ENCODE data around the gene TSPAN7. TPM values are rescaled to one million over a fixed set of nuclear protein-coding genes. Genes with fewer than 3 reads are reported as not detected.

Gene TSPAN7
- total RNA-seq, 1 donor from 2014 or later = 2.0 TPM

GRCh38 chrX:38626296-38626695 lies 65.0 kb downstream of the TSPAN7 start:
- no peak for DNase-seq (ENCODE audit: low read depth)
- H3K27me3 ChIP-seq (ENCODE audit: control insufficient read depth, insufficient read depth, low read length) = no peaks in the 10 kb centered on the region
- H3K36me3 ChIP-seq (ENCODE audit: control insufficient read depth, insufficient read depth, low read length) = no peaks in the 10 kb centered on the region
- H3K4me3 ChIP-seq (ENCODE audit: low read depth, low read length) = no peak overlapping the region
- TF ChIP-seq, protein P1, sequence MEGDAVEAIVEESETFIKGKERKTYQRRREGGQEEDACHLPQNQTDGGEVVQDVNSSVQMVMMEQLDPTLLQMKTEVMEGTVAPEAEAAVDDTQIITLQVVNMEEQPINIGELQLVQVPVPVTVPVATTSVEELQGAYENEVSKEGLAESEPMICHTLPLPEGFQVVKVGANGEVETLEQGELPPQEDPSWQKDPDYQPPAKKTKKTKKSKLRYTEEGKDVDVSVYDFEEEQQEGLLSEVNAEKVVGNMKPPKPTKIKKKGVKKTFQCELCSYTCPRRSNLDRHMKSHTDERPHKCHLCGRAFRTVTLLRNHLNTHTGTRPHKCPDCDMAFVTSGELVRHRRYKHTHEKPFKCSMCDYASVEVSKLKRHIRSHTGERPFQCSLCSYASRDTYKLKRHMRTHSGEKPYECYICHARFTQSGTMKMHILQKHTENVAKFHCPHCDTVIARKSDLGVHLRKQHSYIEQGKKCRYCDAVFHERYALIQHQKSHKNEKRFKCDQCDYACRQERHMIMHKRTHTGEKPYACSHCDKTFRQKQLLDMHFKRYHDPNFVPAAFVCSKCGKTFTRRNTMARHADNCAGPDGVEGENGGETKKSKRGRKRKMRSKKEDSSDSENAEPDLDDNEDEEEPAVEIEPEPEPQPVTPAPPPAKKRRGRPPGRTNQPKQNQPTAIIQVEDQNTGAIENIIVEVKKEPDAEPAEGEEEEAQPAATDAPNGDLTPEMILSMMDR (IDR thresholded peaks at IDR 0.05; ENCODE audit: insufficient read depth, low read length, poor library complexity, severe bottlenecking) = no peak

GRCh38 chrX:38627683-38628082 lies 66.3 kb downstream of the TSPAN7 start:
- TF ChIP-seq, protein P1 (IDR thresholded peaks at IDR 0.05; ENCODE audit: insufficient read depth, low read length, poor library complexity, severe bottlenecking) = peak; percentile 36
- Histone ChIP-seq H3K36me3 (ENCODE audit: control insufficient read depth, insufficient read depth, low read length) (no peaks in the 10 kb centered on the region), H3K27me3 (ENCODE audit: control insufficient read depth, insufficient read depth, low read length) (no peaks in the 10 kb centered on the region), H3K4me3 (ENCODE audit: low read depth, low read length) (no peak overlapping the region)
- no peak for DNase-seq (ENCODE audit: low read depth)

- H3K27me3 ChIP-seq (ENCODE audit: control insufficient read depth, insufficient read depth, low read length) = no peaks in the 10 kb centered on the region
- DNase-seq (ENCODE audit: low read depth) = no peak
- TF ChIP-seq, protein P1 (IDR thresholded peaks at IDR 0.05; ENCODE audit: insufficient read depth, low read length, poor library complexity, severe bottlenecking) = no peak
These were observed 67.2 kb downstream of the TSPAN7 start for GRCh38 chrX:38628587-38628986.

DNA sequence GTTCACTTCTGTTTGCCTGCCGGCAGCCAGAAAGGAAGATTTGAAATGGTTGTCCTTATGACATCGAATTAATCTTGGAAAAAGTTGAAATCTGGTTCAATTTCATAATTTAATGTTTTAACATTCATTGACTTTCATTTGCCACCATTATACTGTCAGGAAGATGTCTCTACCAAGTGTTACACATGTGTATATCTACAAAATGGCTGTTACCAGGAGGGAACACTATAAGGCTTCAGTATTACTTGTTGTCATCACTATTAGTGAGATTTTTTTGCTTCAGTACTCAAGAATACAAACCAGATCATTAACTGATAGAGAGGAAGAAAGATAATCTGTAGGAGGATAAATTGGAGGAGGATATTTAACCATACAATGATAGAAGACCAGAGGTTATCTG lies 71.2 kb downstream of the TSPAN7 start:
- TF ChIP-seq, protein P1 (IDR thresholded peaks at IDR 0.05; ENCODE audit: insufficient read depth, low read length, poor library complexity, severe bottlenecking) = no peak
- no peaks in the 10 kb centered on the region for H3K36me3 ChIP-seq (ENCODE audit: control insufficient read depth, insufficient read depth, low read length)
- no peak overlapping the region for H3K4me3 ChIP-seq (ENCODE audit: low read depth, low read length)
- no peak for DNase-seq (ENCODE audit: low read depth)
- no peaks in the 10 kb centered on the region for H3K27me3 ChIP-seq (ENCODE audit: control insufficient read depth, insufficient read depth, low read length)

More at GRCh38 chrX:38628587-38628986, 67.2 kb downstream of the TSPAN7 start:
- Histone ChIP-seq H3K36me3 (ENCODE audit: control insufficient read depth, insufficient read depth, low read length) (no peaks in the 10 kb centered on the region), H3K4me3 (ENCODE audit: low read depth, low read length) (no peak overlapping the region)

DNA sequence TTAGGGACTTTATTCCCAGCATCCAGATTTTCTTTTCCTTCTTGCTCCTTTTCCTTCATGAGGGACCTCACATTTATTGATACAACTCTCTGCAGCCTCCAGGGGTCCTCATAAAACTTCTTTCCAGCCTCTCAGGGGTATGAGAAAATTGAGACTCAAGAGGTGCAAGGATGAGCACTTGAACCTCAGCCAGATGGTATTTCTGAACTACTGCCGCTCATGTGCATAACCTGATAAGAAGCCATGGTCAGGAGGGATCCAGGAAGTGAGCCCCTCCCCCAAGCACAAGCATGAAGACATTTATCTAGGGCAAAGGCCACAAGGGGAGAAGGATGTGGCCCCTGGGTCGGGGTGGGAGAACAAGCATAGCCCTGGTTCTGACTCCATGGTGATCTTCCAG lies 73.3 kb downstream of the TSPAN7 start:
- Histone ChIP-seq H3K27me3 (ENCODE audit: control insufficient read depth, insufficient read depth, low read length) (no peaks in the 10 kb centered on the region), H3K4me3 (ENCODE audit: low read depth, low read length) (no peak overlapping the region), H3K36me3 (ENCODE audit: control insufficient read depth, insufficient read depth, low read length) (no peaks in the 10 kb centered on the region)
- TF ChIP-seq, protein P1 (IDR thresholded peaks at IDR 0.05; ENCODE audit: insufficient read depth, low read length, poor library complexity, severe bottlenecking) = no peak
- DNase-seq (ENCODE audit: low read depth) = no peak

Data from kidney epithelial cell (primary cell).